Hippocampal formation (tissue), 2 donors: ENCODE results near the gene TENM4.
A peak's percentile ranks its signal among the peaks of the same experiment; 100 is the strongest.

ENCODE experiments used
- DNase-seq, 2 donors: peaks; one replicate each; lab custom pipeline; 2025; lab: John Stamatoyannopoulos, UW

Gene TENM4

GRCh38 chr11:79119491-79120284 lies 321.1 kb downstream of the TENM4 start:
- peak; percentile 49 to 71 for DNase-seq

GRCh38 chr11:79117488-79117887 lies 323.3 kb downstream of the TENM4 start:
- no peak for DNase-seq

GRCh38 chr11:79116600-79116999 lies 324.2 kb downstream of the TENM4 start:
- no peak for DNase-seq

GRCh38 chr11:79113054-79113690 lies 327.7 kb downstream of the TENM4 start:
- no peak for DNase-seq

- DNase-seq: no peak
These were observed 330.0 kb downstream of the TENM4 start for GRCh38 chr11:79110796-79111195.

- no peak for DNase-seq
These were observed 330.5 kb downstream of the TENM4 start for GRCh38 chr11:79110321-79110720.

- DNase-seq: no peak
These were observed 332.0 kb downstream of the TENM4 start for GRCh38 chr11:79108851-79109250.

- DNase-seq: no peak
These were observed 338.0 kb downstream of the TENM4 start for GRCh38 chr11:79102840-79103239.

- DNase-seq: no peak
These were observed 339.2 kb downstream of the TENM4 start for GRCh38 chr11:79101656-79102055.

- peak in 1 of 2 donors; percentile 21 for DNase-seq
These were observed 340.5 kb downstream of the TENM4 start for GRCh38 chr11:79100093-79100910.

GRCh38 chr11:79098146-79098545 lies 342.7 kb downstream of the TENM4 start:
- no peak for DNase-seq

- no peak for DNase-seq
These were observed 343.5 kb downstream of the TENM4 start for GRCh38 chr11:79097246-79097875.

- DNase-seq: no peak
These were observed 345.4 kb downstream of the TENM4 start for GRCh38 chr11:79095424-79095823.

- DNase-seq: no peak
These were observed 346.2 kb downstream of the TENM4 start for GRCh38 chr11:79094616-79095015.

GRCh38 chr11:79092791-79093353 lies 348.0 kb downstream of the TENM4 start:
- no peak for DNase-seq

GRCh38 chr11:79090191-79090705 lies 350.6 kb downstream of the TENM4 start:
- no peak for DNase-seq

GRCh38 chr11:79089601-79090000 lies 351.2 kb downstream of the TENM4 start:
- DNase-seq: no peak

GRCh38 chr11:79088967-79089366 lies 351.9 kb downstream of the TENM4 start:
- no peak for DNase-seq

GRCh38 chr11:79087961-79088318 lies 352.9 kb downstream of the TENM4 start:
- DNase-seq: no peak

GRCh38 chr11:79087238-79087960 lies 353.4 kb downstream of the TENM4 start:
- no peak for DNase-seq

GRCh38 chr11:79086056-79086455 lies 354.8 kb downstream of the TENM4 start:
- no peak for DNase-seq
